Loucy (cell line): Measurements from ENCODE around the gene MEIOB.

Source experiments
- H2AFZ ChIP-seq: fragments of 200-600 bp; sonication (generic); 2 replicates; pipeline ENCODE4 v1.6.0; 2016; ENCODE audit warnings: antibody characterized with exemption, mild to moderate bottlenecking, low read length, moderate library complexity
- H3F3A ChIP-seq: fragments of 200-600 bp; 2 replicates; pipeline ENCODE4 v1.6.0; 2016; ENCODE audit warnings: antibody characterized with exemption, low read depth, mild to moderate bottlenecking
- H3K27me3 ChIP-seq: fragments of 200-600 bp; sonication (generic); 2 replicates; pipeline ENCODE4 v1.6.1; 2014; ENCODE audit warnings: low read length, mild to moderate bottlenecking; ENCODE audit not compliant: insufficient read depth, poor library complexity, severe bottlenecking
- H3K36me3 ChIP-seq: fragments of 200-600 bp; sonication (generic); 2 replicates; pipeline ENCODE4 v1.6.1; 2016; ENCODE audit warnings: low read length; ENCODE audit not compliant: insufficient read depth
- H3K4me1 ChIP-seq: fragments of 200-600 bp; sonication (generic); 2 replicates; pipeline ENCODE4 v1.5.1; 2014; ENCODE audit warnings: low read length, mild to moderate bottlenecking; ENCODE audit not compliant: insufficient read depth, poor library complexity, severe bottlenecking
- H3K4me2 ChIP-seq: fragments of 200-600 bp; sonication (generic); 2 replicates; pipeline ENCODE4 v1.6.0; 2014; ENCODE audit warnings: antibody characterized with exemption, low read length, low read depth, mild to moderate bottlenecking; ENCODE audit not compliant: poor library complexity, severe bottlenecking
- H3K4me3 ChIP-seq: fragments of 200-600 bp; sonication (generic); 2 replicates; pipeline ENCODE4 v1.5.1; 2014; ENCODE audit warnings: low read length, mild to moderate bottlenecking, mixed read lengths; ENCODE audit not compliant: poor library complexity, severe bottlenecking
- H3K79me2 ChIP-seq: fragments of 200-600 bp; sonication (generic); 2 replicates; pipeline ENCODE4 v1.6.1; 2014; ENCODE audit warnings: low read length; ENCODE audit not compliant: insufficient read depth
- H3K9ac ChIP-seq: fragments of 200-600 bp; sonication (generic); 2 replicates; pipeline ENCODE4 v1.6.0; 2014; ENCODE audit warnings: mild to moderate bottlenecking, low read depth, low read length, moderate library complexity; ENCODE audit not compliant: poor library complexity, severe bottlenecking
- H3K9me2 ChIP-seq: fragments of 200-600 bp; sonication (generic); replicated peaks from 2 replicates; pipeline ENCODE4 v1.6.1; 2016; ENCODE audit warnings: low read depth, low read length, mixed read lengths
- H3K9me3 ChIP-seq: fragments of 200-600 bp; sonication (generic); 2 replicates; pipeline ENCODE4 v1.6.1; 2014; ENCODE audit warnings: mild to moderate bottlenecking, antibody characterized with exemption, low read length, low read depth; ENCODE audit not compliant: insufficient read depth
- H4K20me1 ChIP-seq: fragments of 200-600 bp; sonication (generic); 2 replicates; pipeline ENCODE4 v1.6.0; 2014; ENCODE audit warnings: antibody characterized with exemption, low read length, mild to moderate bottlenecking; ENCODE audit not compliant: insufficient read depth, poor library complexity, severe bottlenecking
- CTCF ChIP-seq: fragments of 200-600 bp; sonication (generic); conservative IDR thresholded peaks from 2 replicates; pipeline ENCODE4 v1.5.1; 2014; ENCODE audit warnings: mild to moderate bottlenecking, antibody characterized with exemption, low read length
- EZH2phosphoT487 ChIP-seq: fragments of 200-600 bp; IDR thresholded peaks from 2 replicates; pipeline ENCODE4 v1.6.1; 2018; ENCODE audit warnings: antibody characterized with exemption, mild to moderate bottlenecking, moderate library complexity, borderline replicate concordance

Gene MEIOB

GRCh38 chr16:1862394-1862793, 9.6 kb downstream of the MEIOB start:
- Histone ChIP-seq H3K79me2 (no peaks in the 10 kb centered on the region), H3K27me3 (no peaks in the 10 kb centered on the region), H2AFZ (no peak overlapping the region), H3K4me2 (no peak overlapping the region), H3K9me2 (no peaks in the 10 kb centered on the region), H3K9me3 (no peaks in the 10 kb centered on the region), H3K9ac (no peak overlapping the region), H4K20me1 (no peaks in the 10 kb centered on the region), H3K4me3 (no peak overlapping the region), H3K36me3 (no peaks in the 10 kb centered on the region), H3K4me1 (no peaks in the 10 kb centered on the region), H3F3A (no peaks in the 10 kb centered on the region)
- TF ChIP-seq CTCF, result no peak
- no peak for TF ChIP-seq EZH2phosphoT487

GRCh38 chr16:1861730-1862129, 10.2 kb downstream of the MEIOB start:
- no peaks in the 10 kb centered on the region for H3F3A ChIP-seq
- TF ChIP-seq CTCF (no peak), EZH2phosphoT487 (no peak)
- no peak overlapping the region for H3K9ac ChIP-seq
- no peaks in the 10 kb centered on the region for H3K4me1 ChIP-seq
- H3K27me3 ChIP-seq, result no peaks in the 10 kb centered on the region
- no peaks in the 10 kb centered on the region for H3K36me3 ChIP-seq
- H3K4me2 ChIP-seq, result no peak overlapping the region
- no peaks in the 10 kb centered on the region for H3K9me2 ChIP-seq
- H3K4me3 ChIP-seq, result no peak overlapping the region
- H2AFZ ChIP-seq, result no peak overlapping the region
- H3K79me2 ChIP-seq, result no peaks in the 10 kb centered on the region
- no peaks in the 10 kb centered on the region for H4K20me1 ChIP-seq
- H3K9me3 ChIP-seq, result no peaks in the 10 kb centered on the region

- Histone ChIP-seq H2AFZ (no peak overlapping the region), H3K79me2 (no peaks in the 10 kb centered on the region), H3K4me1 (no peaks in the 10 kb centered on the region), H3K27me3 (no peaks in the 10 kb centered on the region), H3K4me3 (no peak overlapping the region), H3K9ac (no peak overlapping the region), H3K9me2 (no peaks in the 10 kb centered on the region), H3K36me3 (no peaks in the 10 kb centered on the region), H4K20me1 (no peaks in the 10 kb centered on the region), H3F3A (no peaks in the 10 kb centered on the region), H3K9me3 (no peaks in the 10 kb centered on the region), H3K4me2 (no peak overlapping the region)
- TF ChIP-seq CTCF (no peak), EZH2phosphoT487 (no peak)
Observed at GRCh38 chr16:1859650-1860049, 12.3 kb downstream of the MEIOB start.
